ENCODE measurements around the gene KRT3.
"Not testable (repeated sequence)": the region's sequence is repeated elsewhere in the genome, so short reads cannot be mapped to it uniquely, and the experiment has no call there.

KRT3 gene

DNA sequence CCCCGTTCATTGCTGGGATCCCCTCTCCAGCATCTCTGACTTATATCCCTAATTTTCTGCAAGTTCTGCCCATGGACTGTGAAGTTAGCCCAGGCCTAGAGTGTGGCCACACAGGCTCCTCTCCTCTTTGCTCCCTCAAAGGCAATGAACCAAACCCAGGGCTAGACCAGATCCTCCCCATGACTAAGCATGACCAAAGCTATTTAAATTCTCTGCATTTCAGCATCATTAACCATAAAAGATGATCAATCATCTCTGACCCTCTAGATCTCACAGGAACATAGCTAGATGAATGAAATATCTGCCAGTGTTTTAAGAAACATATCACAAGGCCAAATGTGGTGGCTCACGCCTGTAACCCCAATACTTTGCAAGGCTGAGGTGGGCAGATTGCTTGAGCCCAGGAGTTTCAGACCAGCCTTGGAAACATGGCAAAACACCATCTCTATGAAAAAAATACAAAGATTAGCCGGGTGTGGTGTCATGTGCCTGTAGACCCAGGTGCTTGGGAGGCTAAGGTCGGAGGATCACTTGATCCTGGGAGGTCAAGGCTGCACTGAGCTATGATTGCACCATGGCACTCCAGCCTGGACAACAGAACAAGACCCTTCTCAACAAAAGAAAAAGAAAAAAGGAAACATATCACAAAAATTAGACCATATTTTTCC lies 2.2 kb upstream of the KRT3 start:
- no peak for DNase-seq (ENCODE audit: low read depth)

DNA sequence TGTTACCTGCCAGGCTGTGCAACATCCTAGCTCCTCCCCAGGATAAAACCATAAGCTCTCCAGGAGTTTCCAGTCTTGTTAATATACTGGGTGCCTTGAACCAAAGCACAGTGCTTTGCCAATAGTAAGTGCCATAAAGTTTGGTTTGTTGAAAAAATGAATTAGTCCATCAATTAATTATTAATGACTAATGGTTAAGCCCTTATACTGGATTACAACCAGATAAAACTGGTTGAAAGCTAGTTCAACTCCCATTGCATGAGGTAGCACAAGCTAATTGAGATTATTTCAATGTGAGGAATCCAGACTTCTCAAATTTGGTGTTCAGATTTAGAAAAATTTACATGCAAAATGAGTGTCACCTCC lies 1.6 kb upstream of the KRT3 start:
- no peak for DNase-seq (ENCODE audit: low read depth)

DNA sequence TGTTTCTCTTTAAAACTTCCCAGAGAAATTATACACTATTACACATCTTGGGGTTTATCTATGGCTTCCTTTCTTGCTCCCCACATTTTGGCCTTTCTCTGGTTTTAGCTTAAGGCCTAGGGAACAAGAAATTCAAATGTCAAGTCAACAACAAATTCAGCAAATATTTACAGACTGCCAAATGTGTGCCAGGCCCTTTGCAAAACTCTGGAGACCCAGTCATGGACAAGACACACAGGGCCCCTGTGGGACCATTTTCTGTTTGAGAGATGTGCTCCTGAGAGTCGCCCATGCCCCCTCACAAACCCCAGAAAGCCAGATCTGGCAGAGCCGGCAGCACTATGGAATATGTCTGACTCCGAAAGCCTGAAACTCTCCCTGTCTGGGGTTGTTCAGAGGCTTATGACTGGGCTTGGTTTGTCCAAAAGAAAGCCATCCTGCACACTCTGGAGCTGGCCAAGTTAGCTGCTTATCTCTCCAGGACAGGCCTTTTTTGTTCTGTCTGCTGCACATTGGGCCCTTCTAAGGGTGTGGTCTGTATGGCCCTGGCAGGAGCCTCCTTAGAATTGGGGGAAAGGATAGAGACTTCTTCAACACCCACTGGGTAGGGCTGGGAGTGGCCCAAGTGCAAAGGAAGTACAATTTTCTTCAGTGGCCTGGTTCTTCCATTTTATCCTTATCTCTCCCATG lies 1.1 kb upstream of the KRT3 start:
- DNase-seq (ENCODE audit: low read depth) = no peak

DNA sequence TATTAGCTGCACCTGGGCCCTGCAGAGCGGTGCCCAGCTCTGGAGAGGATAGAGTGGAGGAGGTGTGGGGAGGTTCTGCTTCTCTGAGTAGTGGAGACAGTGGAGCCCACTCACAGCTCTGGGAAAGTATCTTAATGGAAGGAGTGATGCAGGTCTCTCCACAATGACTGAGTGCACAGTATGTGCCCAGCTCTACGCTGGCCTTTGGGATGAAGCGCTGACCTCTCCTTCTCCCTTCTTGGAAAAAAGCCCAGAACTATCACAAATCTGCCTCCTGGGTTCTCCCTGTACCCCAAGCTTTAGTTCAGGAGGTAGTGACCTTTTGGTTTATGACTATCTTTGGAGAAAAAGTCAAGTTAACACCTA lies 495 bp upstream of the KRT3 start:
- DNase-seq (ENCODE audit: low read depth) = no peak

DNA sequence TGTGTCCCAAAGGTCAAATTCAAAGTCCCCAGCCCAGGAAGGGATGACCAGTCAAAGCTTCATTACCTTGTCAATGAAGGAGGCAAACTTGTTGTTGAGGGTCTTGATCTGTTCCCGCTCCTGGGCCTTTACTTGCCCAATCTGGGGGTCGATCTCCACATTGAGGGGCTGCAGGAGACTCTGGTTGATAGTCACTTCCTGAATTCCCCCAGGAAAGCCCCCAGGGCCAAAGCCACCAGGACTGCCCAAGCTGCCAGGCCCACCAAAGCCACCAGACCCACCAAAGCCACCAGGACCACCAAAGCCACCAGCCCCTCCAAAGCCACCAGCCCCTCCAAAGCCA lies 614 bp downstream of the KRT3 start:
- not testable (repeated sequence) for DNase-seq (ENCODE audit: low read depth)

DNA sequence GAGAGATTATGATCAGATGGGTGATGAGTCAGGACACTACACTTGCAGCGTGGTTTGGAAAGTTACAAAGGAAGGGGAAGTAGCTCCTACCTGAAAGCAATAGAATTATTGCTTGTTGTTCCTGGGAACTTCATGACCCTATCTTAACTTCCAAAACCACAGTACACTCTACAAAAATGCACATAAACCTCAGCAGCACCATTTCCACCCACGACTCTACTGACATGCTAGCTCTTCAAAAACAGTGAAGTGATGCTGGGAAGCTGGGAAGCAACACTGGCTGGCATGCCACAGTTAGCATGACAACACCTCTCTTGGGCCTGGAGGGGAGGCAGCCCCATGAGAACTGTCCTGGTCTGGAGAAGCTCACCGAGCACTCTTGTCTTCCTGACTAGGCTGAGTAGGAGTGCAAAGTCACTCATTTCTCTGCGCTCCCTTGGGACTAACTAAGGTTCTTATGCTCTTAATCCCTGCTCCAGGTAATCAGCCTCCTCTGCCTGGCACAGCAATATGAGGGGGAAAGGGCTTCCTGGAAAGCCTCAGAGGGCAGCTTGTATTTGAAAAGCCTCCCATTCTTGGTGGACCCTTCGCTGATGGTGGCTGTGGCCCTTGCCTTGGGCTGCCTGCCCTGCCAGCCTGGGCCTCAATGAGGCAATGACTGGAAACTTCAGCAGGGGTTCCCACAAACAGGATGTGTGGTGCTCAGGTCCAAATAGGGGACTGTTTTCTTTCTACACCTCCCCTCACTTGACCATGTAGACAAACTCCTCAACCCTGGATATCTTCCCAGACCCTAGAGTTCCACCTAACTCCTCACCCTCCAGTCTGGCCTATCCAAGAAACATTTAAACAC lies 1.2 kb downstream of the KRT3 start:
- DNase-seq (ENCODE audit: low read depth) = no peak

DNA sequence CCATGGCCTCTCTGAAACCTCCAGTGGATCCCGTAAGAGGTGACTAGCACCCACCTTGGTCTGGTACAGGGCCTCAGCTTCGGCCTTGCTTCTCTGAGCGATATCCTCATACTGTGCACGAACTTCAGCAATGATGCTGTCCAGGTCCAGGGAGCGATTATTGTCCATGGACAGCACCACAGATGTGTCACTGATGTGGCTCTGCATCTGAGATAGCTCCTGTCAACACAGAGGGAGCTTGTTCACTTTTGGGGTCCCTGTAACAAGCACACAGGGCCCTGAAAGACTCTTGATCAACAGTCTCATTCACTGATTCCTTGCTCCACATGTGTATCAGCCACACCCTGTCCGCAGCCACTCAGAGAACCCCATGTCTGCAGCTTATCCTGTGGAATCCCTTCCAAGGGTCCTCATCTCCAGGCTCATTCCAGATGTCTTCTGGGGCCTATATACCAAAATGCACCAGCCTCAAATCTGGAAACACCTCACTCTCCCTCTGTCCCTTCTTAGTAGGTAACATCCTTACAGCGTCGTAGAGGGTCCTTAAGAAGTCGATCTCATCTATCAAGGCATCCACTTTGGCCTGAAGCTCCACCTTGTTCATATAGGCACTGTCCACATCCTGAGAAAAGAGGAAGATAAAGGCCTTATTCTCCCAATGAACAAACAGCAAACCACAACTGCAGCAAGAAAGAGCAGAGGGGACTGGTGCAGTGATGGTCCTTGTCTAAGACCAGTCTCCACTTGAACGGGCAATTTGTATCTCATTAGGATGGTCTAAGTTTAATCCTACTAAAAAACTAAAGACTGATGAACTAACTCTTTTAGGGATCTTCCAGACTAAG lies 3.5 kb downstream of the KRT3 start:
- DNase-seq (ENCODE audit: low read depth) = no peak

DNA sequence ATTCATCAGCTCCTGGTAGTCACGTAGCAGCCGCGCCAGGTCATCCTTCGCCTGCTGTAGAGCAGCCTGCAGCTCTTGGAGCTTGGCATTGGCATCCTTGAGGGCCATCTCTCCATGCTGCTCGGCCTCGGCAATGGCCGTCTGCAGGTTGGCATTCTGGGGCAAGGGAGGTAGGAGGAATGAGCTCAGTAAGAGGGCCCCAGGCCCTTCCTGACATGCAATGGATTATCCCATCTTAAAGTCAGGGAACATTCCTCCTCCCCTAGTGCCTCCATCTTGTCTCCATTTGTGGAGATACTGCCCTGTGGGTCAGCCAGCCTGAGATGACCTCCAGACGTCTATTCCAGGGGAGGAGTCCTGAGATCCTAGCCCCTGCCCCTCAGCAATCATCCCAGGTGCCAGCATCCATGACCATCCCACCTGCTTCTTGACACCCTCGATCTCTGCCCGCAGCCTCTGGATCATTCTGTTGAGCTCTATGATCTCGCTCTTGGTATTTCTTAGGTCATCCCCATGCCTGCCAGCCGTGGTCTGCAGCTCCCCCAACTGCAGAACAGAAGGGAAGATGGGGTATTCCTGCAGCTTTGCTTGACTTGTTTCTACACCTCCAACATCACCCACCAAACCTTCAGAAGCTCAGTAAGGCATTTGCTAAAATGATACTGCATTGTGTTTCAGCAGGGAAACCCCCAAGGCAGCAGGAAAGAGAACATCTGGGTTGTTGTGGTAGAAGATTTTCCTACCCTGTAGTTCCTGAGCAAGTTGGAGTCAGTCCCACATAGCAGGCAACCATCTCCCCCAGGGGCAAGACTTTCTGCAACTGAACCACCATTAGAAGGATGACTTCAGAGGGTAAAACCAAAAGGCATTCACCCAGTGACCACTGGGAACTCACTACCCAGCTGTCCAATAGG lies 4.4 kb downstream of the KRT3 start:
- DNase-seq (ENCODE audit: low read depth) = no peak

DNA sequence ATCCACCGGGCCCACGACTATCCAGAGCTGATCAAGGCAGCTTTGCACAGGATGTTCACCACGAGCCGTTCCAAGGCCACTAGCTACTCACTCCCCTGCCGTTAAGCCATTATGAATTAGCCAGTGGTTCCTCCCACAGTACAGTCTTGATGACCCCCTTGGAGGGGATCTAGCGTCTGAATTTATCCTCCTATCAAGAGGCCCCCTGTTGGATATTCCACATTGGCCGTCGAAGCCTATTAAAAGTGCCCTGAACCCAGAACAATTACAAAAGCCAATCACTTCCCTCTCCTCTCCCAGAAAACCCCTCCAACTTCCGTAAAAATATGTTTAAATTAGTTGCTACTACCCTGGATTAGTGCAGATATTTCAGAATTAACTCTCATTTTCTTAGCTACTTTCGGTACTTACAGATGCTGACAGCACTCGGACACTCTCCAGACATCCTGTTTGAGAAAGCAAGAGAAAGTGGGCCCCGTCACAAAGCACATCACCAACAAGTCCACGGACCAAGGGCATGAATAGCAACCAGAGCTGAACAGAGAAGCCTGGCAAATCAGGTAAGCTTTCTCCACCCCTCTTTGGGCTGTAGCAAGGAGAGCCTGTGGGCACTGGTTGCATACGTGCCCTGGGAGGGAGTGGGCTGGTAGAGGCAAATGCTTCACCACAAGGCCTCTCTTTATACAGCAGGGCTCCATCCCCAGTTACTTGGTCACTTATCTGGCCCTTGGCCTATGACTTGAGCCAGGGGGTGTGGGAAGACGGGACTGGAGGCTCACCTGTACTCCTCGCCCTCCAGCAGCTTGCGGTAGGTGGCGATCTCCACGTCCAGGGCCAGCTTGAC lies 5.3 kb downstream of the KRT3 start:
- no peak for DNase-seq (ENCODE audit: low read depth)

DNA sequence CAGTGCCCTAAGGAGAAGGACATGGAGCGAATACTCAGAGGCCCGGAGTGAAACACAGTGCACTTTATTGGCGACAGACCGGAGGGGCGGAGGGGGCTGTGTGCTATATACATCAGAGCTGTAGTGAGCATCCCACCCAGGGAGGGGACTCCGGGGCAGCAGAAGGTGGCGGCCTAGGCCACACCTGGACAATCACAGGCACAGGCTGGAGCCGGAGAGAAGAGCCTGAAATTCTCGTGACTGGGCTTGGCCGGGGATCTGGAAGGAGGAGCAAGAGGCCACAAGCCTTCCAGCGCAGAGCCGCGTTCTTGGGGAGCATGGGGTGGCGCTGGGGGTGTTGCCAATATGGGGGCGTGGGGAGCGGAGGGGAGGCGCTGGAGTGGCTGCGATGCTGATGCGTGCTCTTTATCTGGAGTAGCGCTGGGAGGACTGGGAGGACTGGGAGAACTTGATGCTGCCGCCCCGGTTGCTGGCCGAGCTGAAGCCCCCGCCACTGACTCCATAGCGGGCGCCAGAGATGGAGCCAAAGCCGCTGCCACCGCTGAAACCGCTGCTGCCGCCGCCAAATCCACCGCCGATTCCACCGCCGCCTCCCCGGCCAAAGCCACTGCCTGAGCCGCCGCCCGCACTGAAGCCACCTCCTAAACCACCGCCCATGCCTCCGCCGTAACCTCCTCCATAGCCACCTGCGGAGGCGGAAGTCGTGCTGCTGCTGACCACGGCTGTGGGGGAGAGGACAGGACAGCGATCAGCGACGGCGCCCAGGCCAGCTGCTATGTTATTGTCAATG lies 6.1 kb downstream of the KRT3 start:
- no peak for DNase-seq (ENCODE audit: low read depth)

DNA sequence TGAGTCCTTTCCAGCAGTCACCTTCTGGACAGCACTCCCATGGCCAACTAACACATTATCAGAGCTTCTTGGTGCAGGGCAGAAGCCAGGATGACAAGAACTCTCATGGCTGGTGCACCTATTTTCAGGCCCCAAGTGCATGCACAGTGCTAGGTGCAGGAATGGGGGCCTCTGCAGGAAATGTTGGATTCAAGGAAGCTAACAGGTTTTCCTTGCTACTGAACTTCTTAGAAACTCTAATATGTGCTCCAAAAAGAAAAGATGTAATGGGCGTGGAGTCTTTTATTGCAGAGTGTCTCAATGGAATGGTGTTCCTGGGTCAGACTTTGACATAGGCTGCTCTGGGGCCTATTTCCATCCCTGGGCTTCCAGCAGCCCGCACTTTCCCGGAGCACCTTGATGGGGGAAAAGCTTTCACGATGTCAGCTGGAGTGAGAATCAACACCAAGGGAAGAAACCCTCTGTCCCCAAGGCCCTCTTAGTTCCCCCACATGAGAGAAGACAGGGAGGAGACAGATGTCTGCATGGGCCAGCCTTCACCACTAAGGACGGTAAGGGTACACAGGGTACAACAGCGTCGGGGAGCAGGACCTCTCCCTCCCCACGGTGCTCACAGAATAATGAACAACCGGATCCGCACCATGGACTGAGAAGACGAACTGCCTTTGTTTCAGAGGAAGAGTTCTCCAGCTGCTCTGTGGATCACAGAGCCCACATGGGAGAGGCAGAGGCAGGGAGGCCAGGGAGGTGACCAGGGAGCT lies 6.9 kb downstream of the KRT3 start:
- DNase-seq (ENCODE audit: low read depth) = no peak

DNA sequence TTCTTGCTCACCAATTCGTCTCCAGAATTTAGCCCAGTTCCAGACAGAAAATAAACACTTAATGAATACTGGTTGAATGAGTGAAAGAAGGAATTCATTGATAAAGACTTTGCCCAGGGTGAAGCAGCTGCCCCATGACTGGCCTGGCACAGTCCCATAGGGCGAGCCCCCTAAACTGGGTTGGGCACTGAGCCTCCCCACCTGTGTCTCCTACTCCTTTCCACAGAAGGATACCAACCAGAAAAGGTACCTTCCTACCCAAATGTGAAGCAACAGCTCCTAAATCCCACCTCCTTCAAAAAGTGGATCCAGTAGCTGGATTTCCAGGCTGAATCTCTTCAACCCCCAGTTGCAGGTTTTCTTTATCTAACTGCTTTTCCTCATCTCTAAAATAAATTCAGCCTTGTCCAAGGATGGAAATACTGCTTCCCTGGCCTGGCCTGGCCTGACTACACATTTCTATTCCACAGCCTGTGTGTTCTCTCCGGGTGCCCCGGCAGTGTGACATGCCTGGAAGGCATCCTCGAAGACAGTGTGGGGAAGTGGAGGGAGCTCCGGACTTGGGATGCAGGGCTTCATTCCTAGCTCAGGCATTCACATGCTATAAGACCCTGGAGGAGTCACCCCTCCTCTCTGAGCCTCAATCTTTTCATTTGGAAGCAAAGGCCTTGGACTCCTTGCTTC lies 7.6 kb downstream of the KRT3 start:
- DNase-seq (ENCODE audit: low read depth) = no peak

DNA sequence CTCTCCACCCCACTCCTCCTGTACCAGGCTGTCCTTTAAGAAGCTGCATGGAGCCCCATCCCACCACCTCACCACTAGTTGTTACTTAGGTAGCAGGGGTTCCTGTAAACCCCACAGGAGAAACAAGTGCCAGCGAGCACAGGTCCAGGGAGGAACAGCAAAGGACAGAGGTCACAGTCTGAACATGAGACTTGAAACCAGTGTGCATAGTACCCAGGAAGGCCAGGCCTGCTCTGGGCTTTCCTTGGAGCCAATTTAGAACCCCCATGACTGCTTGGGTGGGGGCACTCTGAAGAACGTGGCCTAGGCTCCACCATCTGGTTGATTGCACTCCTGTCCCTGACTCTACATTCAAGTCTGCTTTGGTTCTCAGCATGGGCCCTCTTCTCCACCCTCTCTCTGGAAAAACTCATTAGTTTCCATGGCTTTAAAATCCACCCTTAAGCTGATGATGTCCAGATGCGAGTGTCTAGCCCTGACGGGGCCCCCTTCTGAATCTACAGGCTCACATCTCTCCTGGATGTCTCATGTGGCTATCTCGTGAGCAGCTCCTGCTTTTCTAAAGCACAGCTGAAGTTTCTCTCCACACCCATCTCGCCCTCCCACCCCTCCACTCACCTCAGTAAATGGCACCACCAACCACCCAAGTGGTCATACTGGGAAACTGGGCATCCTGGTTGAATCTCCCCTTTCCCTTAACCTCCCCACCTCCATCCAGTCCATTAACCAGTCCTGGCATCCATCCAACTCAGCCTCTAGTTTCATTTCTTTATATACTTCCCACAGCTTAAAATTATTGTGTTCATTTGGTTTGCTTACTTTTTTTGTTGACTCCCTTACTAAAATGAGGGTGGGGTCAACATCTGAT lies 8.4 kb downstream of the KRT3 start:
- DNase-seq (ENCODE audit: low read depth) = no peak

DNA sequence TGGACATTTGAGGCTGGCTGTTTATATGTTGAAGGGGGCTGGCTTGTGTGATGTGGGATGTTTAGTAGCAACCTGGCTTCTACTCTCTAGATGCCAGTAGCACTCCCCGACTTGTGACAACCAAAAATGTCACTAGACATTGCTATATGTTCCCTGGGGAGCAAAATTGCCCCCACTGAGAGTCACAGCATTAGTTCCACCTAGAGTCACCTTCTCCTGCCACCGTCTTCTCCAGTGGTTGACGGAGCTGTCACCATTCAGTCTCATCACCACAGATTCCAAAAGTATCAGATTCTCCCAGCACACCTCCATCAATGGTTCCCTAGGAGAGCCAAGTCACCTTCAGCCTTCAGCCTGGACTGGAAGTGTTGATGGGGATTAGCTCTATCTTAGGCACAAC lies 11.0 kb downstream of the KRT3 start:
- no peak for DNase-seq (ENCODE audit: low read depth)

DNA sequence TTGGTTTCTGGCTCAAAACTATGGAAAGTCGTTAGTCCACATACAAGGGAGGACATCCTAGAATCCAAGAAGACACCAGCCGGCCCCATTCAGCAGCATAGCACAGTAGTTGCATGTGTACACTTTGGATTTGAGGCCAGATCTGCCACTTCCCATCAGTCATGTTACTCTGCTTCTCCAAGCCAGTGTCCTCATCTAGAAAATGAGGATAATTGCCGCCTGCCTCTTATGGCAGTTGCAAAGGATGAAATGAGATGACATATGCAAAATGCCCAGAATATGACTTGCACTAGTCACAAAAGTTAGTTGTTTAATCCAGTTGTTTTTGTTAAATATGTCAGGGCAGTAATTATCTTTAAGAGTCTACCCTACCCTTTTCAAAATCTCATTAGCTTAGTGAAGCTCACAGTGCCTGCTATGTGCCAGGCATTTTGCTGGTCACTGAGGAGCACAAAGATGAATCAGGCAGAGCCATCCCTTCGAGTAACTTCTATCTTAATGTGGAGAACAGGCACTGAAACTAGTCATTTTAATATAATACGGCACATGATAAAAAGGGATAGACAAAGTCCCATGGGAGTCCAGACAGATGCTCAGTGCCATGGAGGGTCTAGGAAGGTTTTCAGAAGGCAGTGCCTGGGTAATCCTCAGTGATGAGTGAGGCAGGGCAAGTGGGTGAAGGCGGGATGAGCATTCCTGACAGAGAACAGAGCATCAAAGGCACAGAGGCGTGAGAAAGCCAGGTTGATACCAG lies 12.2 kb downstream of the KRT3 start:
- DNase-seq (ENCODE audit: low read depth) = no peak

DNA sequence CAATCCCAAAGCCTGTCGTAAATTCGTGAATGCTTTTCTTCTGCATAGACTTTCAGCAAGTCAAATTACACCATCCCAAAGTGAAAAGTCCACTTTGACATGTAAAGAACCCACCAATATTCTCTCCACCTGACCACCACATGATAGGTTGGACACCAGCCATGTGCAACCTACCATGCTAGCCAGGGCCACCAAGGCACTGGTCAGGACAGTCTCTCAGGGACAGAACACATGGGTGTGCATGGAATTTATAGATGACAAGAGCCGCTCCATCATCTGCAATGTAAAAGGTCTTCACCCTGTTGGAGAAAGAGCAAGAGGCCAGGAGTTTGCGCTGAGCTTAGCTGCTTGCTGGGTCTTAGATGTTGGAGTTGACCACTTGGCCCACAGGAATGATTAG lies 13.4 kb downstream of the KRT3 start:
- DNase-seq (ENCODE audit: low read depth) = no peak
